Femur (tissue), 1 donor: Measurements from ENCODE around the gene P4HB.

Experiments
- DNase-seq: peaks from one replicate; pipeline ENCODE4 v3.0.0-alpha.2; 2017

Gene P4HB

DNA sequence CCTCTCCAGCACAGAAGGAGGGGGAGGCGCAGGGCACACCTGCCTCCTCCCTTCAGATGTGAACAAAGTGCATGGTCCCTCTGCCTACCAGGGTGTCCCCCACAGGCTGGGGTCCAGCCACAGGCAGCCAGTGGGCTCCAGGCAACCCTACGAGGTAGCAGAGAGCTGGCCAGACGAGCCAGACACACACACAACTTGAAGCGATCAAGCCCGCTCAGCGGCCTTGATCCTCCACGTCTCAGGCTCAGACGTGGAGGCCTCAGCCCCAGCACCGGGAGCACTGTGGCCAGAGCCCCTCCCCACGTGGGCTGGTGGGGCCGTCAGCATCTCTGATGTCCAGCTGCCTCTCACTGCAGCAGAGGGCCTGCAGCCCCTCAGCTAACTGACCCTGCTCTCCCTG, 35.7 kb downstream of the P4HB start:
- no peak for DNase-seq

DNA sequence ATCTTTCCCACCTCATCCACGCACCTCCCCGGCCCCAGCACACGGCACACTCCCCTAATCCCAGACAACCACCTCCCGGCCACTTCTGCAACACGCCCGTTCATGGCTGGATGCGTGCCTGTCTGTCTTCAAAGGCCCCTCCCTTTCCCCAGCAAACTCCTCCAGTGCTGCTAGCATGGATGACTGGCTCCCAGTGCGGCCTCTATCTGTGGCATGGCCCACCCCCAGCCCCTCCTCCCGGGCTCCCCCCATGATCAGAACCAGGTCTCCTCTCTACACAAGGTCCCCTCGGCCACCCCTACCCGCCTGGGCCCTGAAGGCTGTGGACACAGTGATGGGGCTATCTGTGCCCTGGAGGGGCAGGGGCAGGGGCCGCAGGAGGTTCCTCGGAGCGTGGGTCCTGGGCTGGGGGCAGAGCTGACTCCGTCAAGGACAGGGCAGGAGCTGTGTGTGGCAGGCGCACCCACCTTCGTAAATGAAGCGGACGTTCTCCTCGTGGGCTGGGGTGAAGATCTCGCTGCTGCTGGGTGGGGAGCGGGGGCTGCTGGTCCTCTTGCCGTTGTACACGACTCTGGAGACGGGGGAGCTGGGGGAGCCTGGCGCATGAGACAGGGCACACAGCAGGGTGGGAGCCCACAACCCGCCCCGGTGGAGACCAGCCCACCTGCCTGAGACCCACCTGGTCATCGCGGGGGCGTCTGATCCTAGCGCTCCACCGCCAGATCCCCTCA, 36.4 kb downstream of the P4HB start:
- DNase-seq, result no peak

GRCh38 chr17:81822996-81823819, 37.1 kb downstream of the P4HB start:
- no peak for DNase-seq

DNA sequence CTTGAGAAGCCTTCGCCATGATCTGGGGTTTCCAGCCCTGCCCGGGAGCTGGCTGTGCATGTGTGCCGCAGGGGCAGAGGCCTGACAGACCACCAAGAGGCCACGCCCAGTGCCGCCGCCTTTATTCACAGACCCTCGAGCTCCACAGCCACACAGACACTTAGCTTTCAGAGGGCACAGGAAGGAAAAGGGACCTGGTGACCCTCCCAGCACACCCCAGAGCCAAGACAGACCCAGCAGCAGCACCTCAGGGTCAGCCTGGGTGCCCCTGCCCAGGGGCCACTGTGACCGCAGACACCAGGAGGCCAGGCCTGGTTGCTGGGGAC, 38.1 kb downstream of the P4HB start:
- no peak for DNase-seq

GRCh38 chr17:81821603-81822311, 38.6 kb downstream of the P4HB start:
- DNase-seq, result peak; percentile 66

- DNase-seq, result no peak
Measured at GRCh38 chr17:81821147-81821546, 39.2 kb downstream of the P4HB start.

- DNase-seq, result no peak
Measured at GRCh38 chr17:81819708-81820107, 40.6 kb downstream of the P4HB start.

GRCh38 chr17:81817758-81818147, 42.6 kb downstream of the P4HB start:
- no peak for DNase-seq

GRCh38 chr17:81815646-81815986, 44.7 kb downstream of the P4HB start:
- no peak for DNase-seq

GRCh38 chr17:81814748-81815645, 45.3 kb downstream of the P4HB start:
- DNase-seq, result no peak

DNA sequence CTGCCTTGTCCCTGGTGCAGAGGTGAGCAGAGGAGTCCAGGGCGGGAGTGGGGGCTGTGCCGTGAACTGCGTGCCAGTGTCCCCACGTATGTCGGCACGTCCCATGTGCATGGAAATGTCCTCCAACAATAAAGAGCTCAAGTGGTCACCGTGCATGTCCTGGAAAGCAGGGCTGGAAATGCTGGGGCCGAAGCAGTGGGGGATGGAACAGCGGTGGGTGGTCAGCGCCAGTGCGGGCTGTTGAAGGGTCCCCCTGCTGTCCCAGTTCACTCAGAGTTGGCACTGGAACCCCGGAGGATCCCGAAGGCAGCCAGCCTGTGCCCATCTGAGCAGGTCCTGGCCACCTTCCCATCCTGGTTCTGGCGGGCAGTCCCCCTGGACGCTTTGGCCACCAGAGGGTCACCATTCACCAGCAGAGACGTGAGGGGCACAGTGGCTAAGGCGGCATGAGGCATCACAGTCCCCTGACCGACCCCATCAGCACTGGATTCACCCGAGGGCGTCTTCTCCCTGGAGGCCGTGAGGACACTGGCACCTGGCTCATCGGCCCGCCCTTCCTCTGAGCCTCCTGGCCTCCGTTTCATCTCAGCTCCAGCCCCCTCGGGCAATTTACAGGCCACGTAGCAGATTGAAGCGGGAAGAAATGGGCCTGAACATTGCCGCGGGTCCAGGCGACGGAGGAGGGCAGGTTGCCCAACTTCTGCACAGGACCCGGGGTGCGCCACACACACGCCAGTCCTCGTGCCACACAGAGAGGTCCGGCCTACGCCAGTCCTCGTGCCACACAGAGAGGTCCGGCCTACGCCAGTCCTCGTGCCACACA, 46.3 kb downstream of the P4HB start:
- DNase-seq, result no peak

DNA sequence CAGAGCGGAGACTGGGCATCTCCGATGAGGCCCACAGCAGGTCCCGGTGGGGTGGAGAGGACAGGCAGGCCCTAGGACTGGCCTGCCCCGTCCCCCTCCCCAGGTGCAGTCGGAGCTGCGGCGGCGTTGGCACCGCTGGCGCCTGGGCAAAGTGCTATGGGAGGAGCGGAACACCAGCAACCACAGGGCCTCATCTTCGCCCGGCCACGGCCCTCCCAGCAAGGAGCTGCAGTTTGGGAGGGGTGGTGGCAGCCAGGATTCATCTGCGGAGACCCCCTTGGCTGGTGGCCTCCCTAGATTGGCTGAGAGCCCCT, 47.0 kb downstream of the P4HB start:
- no peak for DNase-seq

- DNase-seq, result no peak
Measured at GRCh38 chr17:81812571-81813370, 47.6 kb downstream of the P4HB start.

DNA sequence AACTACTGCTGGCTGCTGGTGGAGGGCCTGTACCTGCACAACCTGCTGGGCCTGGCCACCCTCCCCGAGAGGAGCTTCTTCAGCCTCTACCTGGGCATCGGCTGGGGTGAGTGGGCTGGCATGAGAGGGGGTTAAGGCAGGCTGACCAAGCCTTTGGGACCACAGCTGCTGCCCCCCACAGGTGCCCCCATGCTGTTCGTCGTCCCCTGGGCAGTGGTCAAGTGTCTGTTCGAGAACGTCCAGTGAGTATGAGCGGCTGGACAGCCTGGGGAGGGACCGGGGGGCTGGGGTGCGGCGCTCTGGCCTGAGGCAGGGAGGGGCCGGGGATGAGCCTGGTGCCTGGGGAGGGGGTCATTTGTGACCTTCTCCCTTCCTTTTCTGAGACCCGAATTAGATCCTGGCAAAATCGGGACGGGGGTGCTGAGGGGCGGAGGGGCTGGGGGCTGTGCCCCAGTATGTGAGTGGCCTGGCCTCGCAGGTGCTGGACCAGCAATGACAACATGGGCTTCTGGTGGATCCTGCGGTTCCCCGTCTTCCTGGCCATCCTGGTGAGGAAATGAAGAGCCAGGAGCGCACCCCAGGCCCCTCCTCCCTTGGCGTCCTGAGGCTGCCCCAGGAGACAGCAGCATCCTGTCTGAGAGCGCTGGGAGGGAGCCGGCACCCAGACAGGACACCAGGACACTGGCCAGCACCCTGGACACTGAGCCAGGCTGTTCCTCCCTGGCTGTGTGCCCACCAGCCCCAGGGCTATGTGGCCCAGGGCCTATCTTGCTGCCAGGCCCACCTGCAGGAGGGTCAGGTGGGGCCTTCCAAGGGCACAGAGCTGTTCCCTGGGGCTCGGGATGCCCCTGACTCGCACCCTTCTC, 48.4 kb downstream of the P4HB start:
- DNase-seq, result no peak

DNA sequence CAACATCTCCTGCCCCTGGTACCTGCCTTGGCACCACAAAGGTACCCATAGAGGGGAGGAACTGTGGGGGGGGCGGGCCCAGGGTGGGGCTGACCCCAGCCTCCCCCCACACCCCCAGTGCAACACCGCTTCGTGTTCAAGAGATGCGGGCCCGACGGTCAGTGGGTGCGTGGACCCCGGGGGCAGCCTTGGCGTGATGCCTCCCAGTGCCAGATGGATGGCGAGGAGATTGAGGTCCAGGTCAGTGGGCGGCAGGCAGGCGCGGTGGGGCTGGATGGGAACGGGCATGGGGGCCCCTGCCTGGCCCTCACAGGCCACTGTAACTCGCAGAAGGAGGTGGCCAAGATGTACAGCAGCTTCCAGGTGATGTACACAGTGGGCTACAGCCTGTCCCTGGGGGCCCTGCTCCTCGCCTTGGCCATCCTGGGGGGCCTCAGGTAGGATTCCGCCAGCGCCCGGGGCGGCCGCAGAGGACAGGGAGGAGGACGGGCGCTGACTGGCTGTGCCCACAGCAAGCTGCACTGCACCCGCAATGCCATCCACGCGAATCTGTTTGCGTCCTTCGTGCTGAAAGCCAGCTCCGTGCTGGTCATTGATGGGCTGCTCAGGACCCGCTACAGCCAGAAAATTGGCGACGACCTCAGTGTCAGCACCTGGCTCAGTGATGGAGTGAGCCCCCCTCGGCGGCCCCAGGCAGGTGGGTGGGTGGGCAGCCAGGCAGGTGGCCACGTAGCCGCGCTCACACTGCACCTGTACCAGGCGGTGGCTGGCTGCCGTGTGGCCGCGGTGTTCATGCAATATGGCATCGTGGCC, 49.2 kb downstream of the P4HB start:
- no peak for DNase-seq

DNA sequence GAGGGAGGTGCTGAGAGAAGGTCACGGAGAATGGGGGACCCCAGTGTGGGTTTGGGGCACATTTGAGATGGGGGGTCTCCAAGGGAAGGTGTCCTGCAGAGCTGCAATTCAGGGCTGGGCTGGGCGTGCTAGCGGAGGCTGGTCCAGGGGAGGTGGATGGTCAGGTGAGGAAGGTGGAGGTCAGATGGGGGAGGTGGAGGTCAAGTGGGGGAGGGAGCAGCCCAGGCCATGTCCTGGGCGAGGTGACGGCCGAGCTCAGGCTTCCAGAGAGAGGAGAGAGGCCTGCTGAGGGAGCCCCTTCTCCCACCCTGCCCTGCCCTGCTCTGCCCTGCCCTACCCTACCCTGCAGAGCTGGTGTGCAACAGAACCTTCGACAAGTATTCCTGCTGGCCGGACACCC, 49.9 kb downstream of the P4HB start:
- DNase-seq, result no peak

- DNase-seq, result no peak
Measured at GRCh38 chr17:81809556-81809998, 50.8 kb downstream of the P4HB start.

DNA sequence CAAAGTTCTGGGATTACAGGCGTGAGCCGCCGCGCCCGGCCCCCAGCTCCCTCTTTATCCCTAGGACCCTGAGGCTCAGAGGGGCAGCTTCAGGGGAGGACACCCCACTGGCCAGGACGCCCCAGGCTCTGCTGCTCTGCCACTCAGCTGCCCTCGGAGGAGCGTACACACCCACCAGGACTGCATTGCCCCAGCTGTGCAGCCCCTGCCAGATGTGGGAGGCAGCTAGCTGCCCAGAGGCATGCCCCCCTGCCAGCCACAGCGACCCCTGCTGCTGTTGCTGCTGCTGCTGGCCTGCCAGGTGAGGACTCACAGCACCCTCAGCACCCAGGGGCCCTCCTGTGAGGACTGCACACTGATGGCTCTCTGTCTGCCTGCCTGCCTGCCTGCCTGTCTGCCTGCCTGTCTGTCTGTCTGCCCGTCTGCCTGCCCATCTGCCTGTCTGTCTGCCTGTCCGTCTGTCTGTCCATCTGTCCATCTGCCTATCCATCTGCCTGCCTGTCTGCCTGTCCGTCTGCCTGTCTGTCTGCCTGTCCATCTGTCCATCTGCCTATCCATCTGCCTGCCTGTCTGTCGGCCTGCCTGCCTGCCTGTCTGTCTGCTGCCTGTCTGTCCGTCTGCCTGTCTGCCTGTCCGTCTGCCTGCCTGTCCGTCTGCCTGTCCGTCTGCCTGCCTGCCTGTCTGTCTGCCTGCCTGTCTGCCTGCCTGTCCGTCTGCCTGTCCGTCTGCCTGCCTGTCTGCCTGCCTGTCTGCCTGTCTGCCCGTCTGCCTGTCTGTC, 51.4 kb downstream of the P4HB start:
- no peak for DNase-seq

GRCh38 chr17:81807839-81808238, 52.5 kb downstream of the P4HB start:
- no peak for DNase-seq
